Left ventricle myocardium inferior (tissue), 1 donor: ENCODE measurements around the gene NCAPD2. TPM values are rescaled to one million over a fixed set of nuclear protein-coding genes. Genes with fewer than 3 reads are reported as not detected.
A peak's percentile ranks its signal among the peaks of the same experiment; 100 is the strongest.
"Not testable (repeated sequence)": the region's sequence is repeated elsewhere in the genome, so short reads cannot be mapped to it uniquely, and the experiment has no call there.

Experiments used
- DNase-seq: peaks from one replicate; pipeline ENCODE4 v3.0.0-alpha.2; 2020
- H3K27ac ChIP-seq: fragments of 200-600 bp; replicated peaks from 2 replicates; pipeline ENCODE4 v1.8.0; 2021
- H3K27me3 ChIP-seq: fragments of 200-600 bp; 2 replicates; pipeline ENCODE4 v1.8.0; 2021; ENCODE audit warnings: low read depth
- H3K36me3 ChIP-seq: fragments of 200-600 bp; 2 replicates; pipeline ENCODE4 v1.8.0; 2021
- H3K4me1 ChIP-seq: fragments of 200-600 bp; 2 replicates; pipeline ENCODE4 v1.8.0; 2021
- H3K4me3 ChIP-seq: fragments of 200-600 bp; 2 replicates; pipeline ENCODE4 v1.8.0; 2021; ENCODE audit warnings: mild to moderate bottlenecking, moderate library complexity
- H3K9me3 ChIP-seq: fragments of 200-600 bp; replicated peaks from 2 replicates; pipeline ENCODE4 v1.8.0; 2021
- CTCF ChIP-seq: fragments of 200-600 bp; IDR thresholded peaks from 2 replicates; pipeline ENCODE4 v1.8.0; 2021; ENCODE audit warnings: antibody characterized with exemption, mild to moderate bottlenecking, borderline replicate concordance
- intact Hi-C: fragments of 100-400 bp; cut with micrococcal nuclease; formaldehyde crosslinking; loops from one replicate; pipeline ENCODE4 v1.11.0; 2022
- total RNA-seq: library from RNA; stranded (reverse); fragmentation: NEBNext Ultra II Directional; extraction: Animal tissue kit (Norgen Biotek cat#: 25700); gene quantifications from one replicate; pipeline ENCODE4 v1.2.1, GENCODE V29; 2021
- donor health status: DM: no; HTN: yes; CAD: no; lungs with severe emphysema.

The NCAPD2 gene
- total RNA-seq, 1 donor from 2014 or later: 9.2 TPM

GRCh38 chr12:6535960-6536847, 42.3 kb downstream of the NCAPD2 start:
- no peaks in the 10 kb centered on the region for H3K9me3 ChIP-seq
- no peak for DNase-seq
- intact Hi-C loops: no loop called here
- TF ChIP-seq CTCF: no peak
- peak overlapping the region; percentile 97 for H3K27ac ChIP-seq
- H3K27me3 ChIP-seq: no peaks in the 10 kb centered on the region
- peak overlapping the region; percentile 99 for H3K4me3 ChIP-seq
- peaks cover 44% of the 10 kb centered on the region for H3K36me3 ChIP-seq
- peaks cover 92% of the 10 kb centered on the region for H3K4me1 ChIP-seq

- no peak for DNase-seq
- Histone ChIP-seq H3K4me3 (peak overlapping the region; percentile 99), H3K9me3 (no peaks in the 10 kb centered on the region), H3K27me3 (no peaks in the 10 kb centered on the region), H3K4me1 (peaks cover 93% of the 10 kb centered on the region), H3K27ac (peak overlapping the region; percentile 97), H3K36me3 (peaks cover 40% of the 10 kb centered on the region)
- intact Hi-C loops: no loop called here
- no peak for TF ChIP-seq CTCF
Observed at GRCh38 chr12:6536894-6537579, 43.1 kb downstream of the NCAPD2 start.

GRCh38 chr12:6537580-6538419, 43.9 kb downstream of the NCAPD2 start:
- H3K9me3 ChIP-seq, intact Hi-C loops, H3K27me3 ChIP-seq: not testable (repeated sequence)
- Histone ChIP-seq H3K4me3 (peak overlapping the region; percentile 99), H3K4me1 (peaks cover 93% of the 10 kb centered on the region), H3K27ac (peak overlapping the region; percentile 97), H3K36me3 (peaks cover 45% of the 10 kb centered on the region)
- peak; percentile 87 for TF ChIP-seq CTCF
- peak; percentile 82 for DNase-seq

GRCh38 chr12:6538420-6539313, 44.8 kb downstream of the NCAPD2 start:
- no peaks in the 10 kb centered on the region for H3K27me3 ChIP-seq
- DNase-seq: no peak
- intact Hi-C loops: no loop called here
- peaks cover 87% of the 10 kb centered on the region for H3K4me1 ChIP-seq
- H3K27ac ChIP-seq: peak overlapping the region; percentile 97
- H3K4me3 ChIP-seq: no peak overlapping the region
- H3K36me3 ChIP-seq: peaks cover 50% of the 10 kb centered on the region
- TF ChIP-seq CTCF: no peak
- H3K9me3 ChIP-seq: no peaks in the 10 kb centered on the region
